ENCODE data around the gene SNX5. TPM values are rescaled to one million over a fixed set of nuclear protein-coding genes. Genes with fewer than 3 reads are reported as not detected.

The SNX5 gene
- polyA plus RNA-seq, 1 experiment = 150 TPM

- Histone ChIP-seq H3K4me3 (ENCODE audit: low read depth, low read length) (no peak overlapping the region), H3K9me3 (ENCODE audit: control insufficient read depth, insufficient read depth, low read length) (no peaks in the 10 kb centered on the region), H3K27ac (ENCODE audit: low read depth, low read length) (no peak overlapping the region), H3K27me3 (ENCODE audit: control insufficient read depth, insufficient read depth, low read length) (no peaks in the 10 kb centered on the region)
- ChIA-PET CTCF (interaction anchor here (2.2 kb wide), 1 partner anchor 14 kb away, joined by 11 read pairs; no protein-coding TSS in a partner anchor), POLR2A (no interaction called here)
- no peak for DNase-seq (ENCODE audit: low read depth, low spot score)
- TF ChIP-seq, protein P1, sequence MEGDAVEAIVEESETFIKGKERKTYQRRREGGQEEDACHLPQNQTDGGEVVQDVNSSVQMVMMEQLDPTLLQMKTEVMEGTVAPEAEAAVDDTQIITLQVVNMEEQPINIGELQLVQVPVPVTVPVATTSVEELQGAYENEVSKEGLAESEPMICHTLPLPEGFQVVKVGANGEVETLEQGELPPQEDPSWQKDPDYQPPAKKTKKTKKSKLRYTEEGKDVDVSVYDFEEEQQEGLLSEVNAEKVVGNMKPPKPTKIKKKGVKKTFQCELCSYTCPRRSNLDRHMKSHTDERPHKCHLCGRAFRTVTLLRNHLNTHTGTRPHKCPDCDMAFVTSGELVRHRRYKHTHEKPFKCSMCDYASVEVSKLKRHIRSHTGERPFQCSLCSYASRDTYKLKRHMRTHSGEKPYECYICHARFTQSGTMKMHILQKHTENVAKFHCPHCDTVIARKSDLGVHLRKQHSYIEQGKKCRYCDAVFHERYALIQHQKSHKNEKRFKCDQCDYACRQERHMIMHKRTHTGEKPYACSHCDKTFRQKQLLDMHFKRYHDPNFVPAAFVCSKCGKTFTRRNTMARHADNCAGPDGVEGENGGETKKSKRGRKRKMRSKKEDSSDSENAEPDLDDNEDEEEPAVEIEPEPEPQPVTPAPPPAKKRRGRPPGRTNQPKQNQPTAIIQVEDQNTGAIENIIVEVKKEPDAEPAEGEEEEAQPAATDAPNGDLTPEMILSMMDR (IDR thresholded peaks at IDR 0.05; ENCODE audit: low read depth, low read length) = no peak
Measured at GRCh38 chr20:17952692-17953684, 15.6 kb downstream of the SNX5 start.

GRCh38 chr20:17951323-17951722, 17.3 kb downstream of the SNX5 start:
- H3K9me3 ChIP-seq (ENCODE audit: control insufficient read depth, insufficient read depth, low read length) = no peaks in the 10 kb centered on the region
- no peak overlapping the region for H3K27ac ChIP-seq (ENCODE audit: low read depth, low read length)
- TF ChIP-seq, protein P1 (IDR thresholded peaks at IDR 0.05; ENCODE audit: low read depth, low read length) = no peak
- no peaks in the 10 kb centered on the region for H3K27me3 ChIP-seq (ENCODE audit: control insufficient read depth, insufficient read depth, low read length)
- DNase-seq (ENCODE audit: low read depth, low spot score) = no peak
- CTCF ChIA-PET = no interaction called here
- H3K4me3 ChIP-seq (ENCODE audit: low read depth, low read length) = no peak overlapping the region
- POLR2A ChIA-PET = no interaction called here

DNA sequence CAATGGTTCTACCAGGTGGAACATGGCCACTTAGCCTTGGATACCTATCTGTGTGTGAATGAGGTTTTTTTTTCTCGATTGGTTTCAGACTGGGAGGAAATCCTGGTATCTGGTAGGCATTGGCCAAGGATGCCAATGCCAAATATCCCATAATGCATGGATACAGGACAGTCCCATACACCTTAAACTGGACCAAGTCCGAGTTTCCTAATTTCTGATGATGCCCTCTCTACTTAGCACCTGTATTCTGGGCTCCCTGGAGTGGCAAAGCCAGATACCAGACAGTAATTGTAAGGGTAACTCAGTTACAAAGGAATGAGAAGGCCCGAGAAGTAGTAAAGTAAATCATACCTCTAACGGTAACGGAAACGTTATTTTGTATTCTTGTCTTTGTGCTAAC, 17.9 kb downstream of the SNX5 start:
- TF ChIP-seq, protein P1 (IDR thresholded peaks at IDR 0.05; ENCODE audit: low read depth, low read length) = no peak
- Histone ChIP-seq H3K9me3 (ENCODE audit: control insufficient read depth, insufficient read depth, low read length) (no peaks in the 10 kb centered on the region), H3K27me3 (ENCODE audit: control insufficient read depth, insufficient read depth, low read length) (no peaks in the 10 kb centered on the region), H3K27ac (ENCODE audit: low read depth, low read length) (no peak overlapping the region), H3K4me3 (ENCODE audit: low read depth, low read length) (no peak overlapping the region)
- ChIA-PET POLR2A (no interaction called here), CTCF (no interaction called here)
- no peak for DNase-seq (ENCODE audit: low read depth, low spot score)

DNA sequence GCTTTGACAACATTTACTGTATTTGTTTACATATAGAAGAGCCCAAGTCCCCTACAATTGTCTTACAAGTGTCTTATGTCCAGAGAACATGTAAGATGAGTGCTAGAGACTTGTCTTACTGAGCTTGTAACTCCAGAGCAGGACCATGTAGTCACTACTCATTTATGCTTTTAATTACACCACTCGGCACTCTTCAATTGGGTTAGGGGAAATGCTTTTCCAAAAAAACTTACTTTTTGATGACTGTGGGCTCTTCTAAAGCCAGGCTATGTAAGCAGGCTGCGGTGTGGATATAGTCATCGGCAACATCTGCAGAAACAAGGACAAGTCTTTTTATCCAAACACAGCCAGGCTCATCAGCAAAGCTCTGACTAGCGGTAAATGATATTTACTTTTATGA, 18.7 kb downstream of the SNX5 start:
- CTCF ChIA-PET = interaction anchor here (3.4 kb wide), 1 partner anchor 11 kb away, joined by 22 read pairs; no protein-coding TSS in a partner anchor
- TF ChIP-seq, protein P1 (IDR thresholded peaks at IDR 0.05; ENCODE audit: low read depth, low read length) = no peak
- Histone ChIP-seq H3K27me3 (ENCODE audit: control insufficient read depth, insufficient read depth, low read length) (no peaks in the 10 kb centered on the region), H3K9me3 (ENCODE audit: control insufficient read depth, insufficient read depth, low read length) (no peaks in the 10 kb centered on the region), H3K27ac (ENCODE audit: low read depth, low read length) (no peak overlapping the region), H3K4me3 (ENCODE audit: low read depth, low read length) (no peak overlapping the region)
- DNase-seq (ENCODE audit: low read depth, low spot score) = no peak
- POLR2A ChIA-PET = interaction anchor here (0.7 kb wide), 1 partner anchor 11 kb away, joined by 3 read pairs; no protein-coding TSS in a partner anchor

GRCh38 chr20:17948442-17948841, 20.2 kb downstream of the SNX5 start:
- DNase-seq (ENCODE audit: low read depth, low spot score) = no peak
- ChIA-PET POLR2A (no interaction called here), CTCF (interaction anchor here (1.0 to 3.4 kb wide), 3 partner anchors 9 to 49 kb away, joined by 3 to 22 read pairs (median 12); no protein-coding TSS in a partner anchor)
- Histone ChIP-seq H3K27me3 (ENCODE audit: control insufficient read depth, insufficient read depth, low read length) (no peaks in the 10 kb centered on the region), H3K9me3 (ENCODE audit: control insufficient read depth, insufficient read depth, low read length) (no peaks in the 10 kb centered on the region), H3K27ac (ENCODE audit: low read depth, low read length) (no peak overlapping the region), H3K4me3 (ENCODE audit: low read depth, low read length) (no peak overlapping the region)
- TF ChIP-seq, protein P1 (IDR thresholded peaks at IDR 0.05; ENCODE audit: low read depth, low read length) = no peak

Measured in AG04450 (cell line).